AG20443 (cell line): ENCODE data around the gene LY6G5B.

ENCODE experiments used
- DNase-seq: peaks from one replicate; pipeline ENCODE4 v3.0.0; 2012; ENCODE audit warnings: low spot score, mixed read lengths

The LY6G5B gene

GRCh38 chr6:31641370-31641769 lies 28.4 kb upstream of the LY6G5B start:
- DNase-seq, result no peak

- no peak for DNase-seq
These were observed 26.8 kb upstream of the LY6G5B start for GRCh38 chr6:31642798-31643570.

DNA sequence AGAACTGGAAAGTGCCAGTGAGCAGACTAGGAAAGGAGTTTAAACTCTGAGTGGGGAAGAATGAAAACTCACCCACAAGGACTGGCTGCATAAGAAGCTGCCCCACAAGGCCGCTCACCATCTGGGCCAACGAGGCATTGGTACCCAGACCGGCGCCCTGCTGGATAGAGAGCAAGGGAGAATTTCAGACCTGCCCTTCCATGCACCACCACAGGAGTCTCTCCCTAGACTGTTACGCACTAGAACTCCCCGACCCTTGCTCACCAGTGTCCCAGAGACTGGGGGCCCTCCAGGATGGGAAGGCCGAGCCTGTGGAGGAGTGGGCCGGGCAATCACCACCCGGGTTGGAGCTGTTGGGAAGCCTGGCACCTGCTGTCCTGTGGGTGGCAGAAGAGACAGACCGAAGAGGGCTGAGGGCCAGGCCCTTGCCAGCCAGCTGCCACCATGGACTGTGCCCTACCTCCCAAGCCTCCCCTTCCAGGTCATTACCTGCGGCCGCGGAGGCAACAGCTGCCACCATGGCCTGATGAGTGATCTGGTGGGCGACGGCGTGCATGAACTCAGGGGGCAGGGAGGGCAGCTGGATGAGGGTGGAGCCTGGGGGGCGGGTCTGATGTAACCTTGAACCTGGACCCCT lies 25.8 kb upstream of the LY6G5B start:
- DNase-seq, result no peak

DNA sequence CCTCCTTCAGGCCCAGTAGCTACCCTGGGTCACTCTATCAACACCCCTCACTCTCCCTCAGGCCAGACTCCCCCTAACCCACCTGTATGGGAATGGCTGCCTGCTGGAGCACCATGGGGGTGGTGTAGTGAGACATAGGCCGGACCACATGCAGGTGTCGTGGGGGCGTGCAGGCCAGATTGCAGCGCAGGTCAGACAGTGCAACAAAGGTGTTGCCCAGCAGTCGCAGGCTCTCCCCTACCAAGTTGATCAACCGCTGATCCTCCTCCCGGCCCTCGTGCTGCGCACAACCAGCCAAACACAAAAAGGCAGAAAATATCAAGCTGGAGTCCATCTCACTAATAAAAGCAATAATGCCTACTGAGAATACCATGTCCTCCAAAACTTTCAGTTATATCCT lies 24.5 kb upstream of the LY6G5B start:
- no peak for DNase-seq

DNA sequence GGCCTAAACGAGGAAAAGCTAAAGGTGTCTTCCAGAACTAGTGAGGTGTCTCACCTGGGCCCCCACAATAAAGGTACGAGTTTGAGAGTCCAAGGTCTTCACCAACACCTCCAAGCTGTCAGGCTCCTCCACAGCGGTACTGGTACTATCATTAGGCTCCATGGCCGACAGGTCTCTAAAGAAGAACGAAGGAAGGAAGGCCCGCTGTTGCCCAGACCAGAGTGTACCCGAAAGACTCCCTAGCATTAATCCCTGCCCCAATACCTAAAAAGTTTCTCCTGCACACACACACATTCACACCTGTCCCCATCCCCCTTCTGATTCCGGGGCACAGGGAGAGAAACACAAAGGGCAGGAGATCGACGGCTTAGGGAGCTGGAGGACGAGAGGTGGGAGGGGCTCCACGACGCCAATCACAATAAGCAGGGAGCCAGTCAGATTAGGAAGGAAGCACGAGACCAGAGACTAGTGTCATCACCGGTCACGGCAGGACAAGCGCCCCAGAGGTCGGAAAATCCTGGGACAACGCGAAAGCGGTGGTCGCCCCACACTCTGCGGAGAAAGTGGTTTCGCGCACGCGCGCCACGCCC lies 18.1 kb upstream of the LY6G5B start:
- DNase-seq, result peak; percentile 82

DNA sequence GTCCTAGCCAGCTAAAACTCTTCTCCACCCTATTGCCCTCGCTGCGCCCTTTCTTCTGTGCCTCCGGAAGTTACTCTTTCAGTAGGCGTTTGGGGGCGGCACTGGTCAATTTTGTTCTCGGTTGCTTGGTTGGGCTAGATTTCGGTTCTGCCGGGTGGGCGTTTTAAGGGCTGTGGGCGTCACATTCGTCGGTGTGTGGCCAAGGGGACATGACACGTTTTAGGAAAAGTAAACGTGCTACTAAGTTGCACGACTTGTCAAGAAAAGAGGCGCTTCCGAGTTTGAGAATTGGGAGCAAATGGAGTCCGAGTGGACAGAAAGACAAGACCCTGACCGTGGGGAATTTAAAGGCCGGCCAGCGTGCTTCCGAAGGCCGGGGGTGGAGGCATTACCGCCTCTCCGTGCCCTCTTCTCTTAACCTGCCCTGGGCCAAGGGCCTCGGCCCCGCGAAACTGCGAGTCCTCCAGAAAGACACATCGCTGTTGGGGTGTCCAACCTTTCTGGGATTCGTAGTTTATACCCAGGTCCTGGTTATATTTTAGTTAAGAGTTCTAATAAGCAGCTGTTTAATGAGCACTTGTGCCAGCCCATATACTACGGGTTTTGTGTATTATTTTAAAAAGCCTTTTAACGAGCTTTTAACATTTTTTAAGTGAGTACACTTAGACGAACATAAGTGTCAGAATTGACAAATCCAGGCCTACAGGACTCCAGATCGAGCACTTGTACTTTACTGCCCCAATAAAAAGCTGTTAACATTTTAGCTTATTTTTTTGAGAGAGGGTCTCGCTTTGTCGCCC lies 16.7 kb upstream of the LY6G5B start:
- peak; percentile 90 for DNase-seq

- DNase-seq, result no peak
These were observed 15.0 kb upstream of the LY6G5B start for GRCh38 chr6:31654574-31655348.

GRCh38 chr6:31655349-31656237 lies 14.2 kb upstream of the LY6G5B start, which contains the start of gene APOM:
APOM (plus strand) TSS chr6:31655894; CDS start chr6:31655967, 73 bp downstream.
- no peak for DNase-seq

DNA sequence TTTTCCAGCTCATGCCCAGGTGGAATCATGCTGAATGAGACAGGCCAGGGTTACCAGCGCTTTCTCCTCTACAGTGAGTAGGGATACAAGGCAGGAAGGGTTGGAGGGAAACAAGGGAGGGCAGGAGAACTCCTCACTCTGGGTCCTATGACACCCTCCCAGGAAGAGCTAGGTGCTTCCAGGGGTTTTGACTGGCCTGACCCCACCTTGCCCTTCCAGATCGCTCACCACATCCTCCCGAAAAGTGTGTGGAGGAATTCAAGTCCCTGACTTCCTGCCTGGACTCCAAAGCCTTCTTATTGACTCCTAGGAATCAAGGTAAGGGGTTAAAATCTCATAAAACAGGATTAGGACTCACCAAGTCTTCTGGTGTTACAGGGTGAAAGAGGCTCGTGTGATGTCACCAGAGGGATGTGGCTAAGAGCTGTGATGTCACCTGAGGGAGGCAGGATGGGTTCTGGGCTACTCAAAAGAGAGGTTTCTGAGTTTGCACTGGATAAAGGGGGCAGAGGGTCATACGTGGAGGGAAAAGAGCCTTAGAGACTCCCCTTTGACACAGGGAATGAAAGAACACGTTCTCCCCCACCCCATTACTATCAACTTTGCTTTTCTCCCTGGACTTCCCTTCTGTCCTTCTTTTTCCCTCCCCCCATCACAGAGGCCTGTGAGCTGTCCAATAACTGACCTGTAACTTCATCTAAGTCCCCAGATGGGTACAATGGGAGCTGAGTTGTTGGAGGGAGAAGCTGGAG lies 12.2 kb upstream of the LY6G5B start:
- no peak for DNase-seq

GRCh38 chr6:31658158-31658688 lies 11.6 kb upstream of the LY6G5B start:
- no peak for DNase-seq

GRCh38 chr6:31658983-31659648 lies 10.7 kb upstream of the LY6G5B start:
- DNase-seq, result no peak

DNA sequence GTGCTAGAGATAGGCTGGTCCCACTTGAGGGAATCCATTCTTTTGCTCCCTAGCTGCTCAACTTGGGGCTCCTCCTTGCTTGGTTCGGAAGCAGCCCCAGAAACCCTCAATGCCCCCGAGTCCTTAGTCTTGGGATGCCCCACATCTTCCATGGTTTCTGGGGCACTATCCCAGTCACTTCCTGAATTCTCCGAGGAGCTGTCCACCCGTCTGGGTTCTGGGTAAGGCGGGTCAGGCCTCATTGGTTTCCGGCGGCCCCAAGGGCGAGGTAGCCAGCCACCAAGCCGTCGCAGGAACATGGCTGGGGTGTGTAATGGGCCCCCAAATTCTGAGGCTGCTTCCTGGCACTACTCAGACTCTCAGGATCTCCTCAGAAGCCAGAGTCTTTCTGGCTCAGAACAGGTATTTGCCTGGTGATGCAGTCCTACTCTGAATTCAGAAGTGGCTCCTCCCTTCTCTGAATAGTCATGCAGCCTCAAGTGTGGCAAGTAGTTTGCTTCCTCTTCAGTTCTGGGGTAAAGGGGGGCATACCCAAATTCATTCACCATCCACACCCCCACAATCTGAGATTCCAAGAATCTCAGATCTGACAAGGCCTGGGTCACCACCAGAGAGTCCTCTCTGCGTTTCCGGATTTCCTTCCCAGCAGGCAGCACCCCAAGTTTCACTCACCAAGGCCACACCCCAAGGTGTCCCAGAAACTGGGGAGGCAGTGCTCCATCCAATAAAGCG lies 10.0 kb upstream of the LY6G5B start:
- peak; percentile 49 for DNase-seq

- DNase-seq, result peak; percentile 92
These were observed 9.2 kb upstream of the LY6G5B start, which contains the start of gene C6orf47 for GRCh38 chr6:31660381-31661261. C6orf47 (minus strand) TSS chr6:31660778; CDS start chr6:31659947, 831 bp downstream.

GRCh38 chr6:31661262-31662123 lies 8.3 kb upstream of the LY6G5B start:
- DNase-seq, result no peak

GRCh38 chr6:31662124-31662723 lies 7.6 kb upstream of the LY6G5B start:
- no peak for DNase-seq
